Pulmonary artery endothelial cell (primary cell): ENCODE measurements around the gene FAM72D. TPM values are rescaled to one million over a fixed set of nuclear protein-coding genes. Genes with fewer than 3 reads are reported as not detected.
"Not testable (repeated sequence)": the region's sequence is repeated elsewhere in the genome, so short reads cannot be mapped to it uniquely, and the experiment has no call there.

Experiments
- DNase-seq: peaks from one replicate; pipeline ENCODE4 v3.0.0-alpha.2; 2011; ENCODE audit warnings: low read depth, low spot score
- total RNA-seq: library from RNA; depleted of rRNA; stranded (reverse); fragments of >200 nt; gene quantifications from 2 replicates; pipeline ENCODE4 v1.2.3, GENCODE V29; 2014

Gene FAM72D
- total RNA-seq, 1 donor from 2014 or later, result 1.6 TPM

DNA sequence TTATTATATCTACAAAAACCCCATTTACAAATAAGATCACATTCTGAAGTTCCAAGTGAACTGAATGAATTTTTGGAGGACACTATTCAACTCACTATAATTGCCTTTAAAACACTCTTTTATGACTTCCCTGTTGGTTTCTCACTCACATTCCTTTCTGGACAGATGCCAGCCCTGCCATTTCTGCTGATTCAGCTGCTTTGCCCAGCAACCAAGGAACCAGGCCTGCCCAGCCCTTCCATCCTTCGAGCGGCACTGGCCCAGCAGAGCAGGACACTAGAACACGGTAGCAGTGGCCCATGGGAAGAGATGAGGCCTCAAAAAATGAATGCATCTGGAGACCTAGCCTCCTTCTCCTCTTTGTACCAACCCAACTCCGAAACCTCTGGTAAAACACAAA lies 50.5 kb downstream of the FAM72D start:
- not testable (repeated sequence) for DNase-seq

GRCh38 chr1:145147172-145147571 lies 51.4 kb downstream of the FAM72D start:
- not testable (repeated sequence) for DNase-seq

GRCh38 chr1:145155421-145155820 lies 59.6 kb downstream of the FAM72D start:
- DNase-seq, result not testable (repeated sequence)

DNA sequence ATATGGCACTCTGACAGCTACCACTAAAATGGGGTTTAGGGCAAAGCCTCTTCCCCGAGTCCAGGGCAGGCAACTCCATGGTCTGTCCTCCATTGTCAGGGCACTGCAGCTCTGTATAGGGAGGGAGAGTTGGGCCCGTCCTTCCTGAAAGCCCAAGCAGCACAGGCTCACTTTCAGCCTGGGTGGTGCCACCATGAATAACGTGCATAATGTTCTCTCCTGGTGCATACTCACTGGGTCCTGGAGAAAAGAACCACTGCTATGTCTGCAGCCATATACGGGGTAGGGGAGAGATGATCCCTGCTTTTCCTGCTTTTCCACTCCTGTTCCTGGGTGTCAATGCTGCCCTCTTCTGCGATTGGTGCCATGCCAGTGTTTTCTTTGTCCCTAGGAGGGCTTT lies 60.1 kb downstream of the FAM72D start:
- not testable (repeated sequence) for DNase-seq

DNA sequence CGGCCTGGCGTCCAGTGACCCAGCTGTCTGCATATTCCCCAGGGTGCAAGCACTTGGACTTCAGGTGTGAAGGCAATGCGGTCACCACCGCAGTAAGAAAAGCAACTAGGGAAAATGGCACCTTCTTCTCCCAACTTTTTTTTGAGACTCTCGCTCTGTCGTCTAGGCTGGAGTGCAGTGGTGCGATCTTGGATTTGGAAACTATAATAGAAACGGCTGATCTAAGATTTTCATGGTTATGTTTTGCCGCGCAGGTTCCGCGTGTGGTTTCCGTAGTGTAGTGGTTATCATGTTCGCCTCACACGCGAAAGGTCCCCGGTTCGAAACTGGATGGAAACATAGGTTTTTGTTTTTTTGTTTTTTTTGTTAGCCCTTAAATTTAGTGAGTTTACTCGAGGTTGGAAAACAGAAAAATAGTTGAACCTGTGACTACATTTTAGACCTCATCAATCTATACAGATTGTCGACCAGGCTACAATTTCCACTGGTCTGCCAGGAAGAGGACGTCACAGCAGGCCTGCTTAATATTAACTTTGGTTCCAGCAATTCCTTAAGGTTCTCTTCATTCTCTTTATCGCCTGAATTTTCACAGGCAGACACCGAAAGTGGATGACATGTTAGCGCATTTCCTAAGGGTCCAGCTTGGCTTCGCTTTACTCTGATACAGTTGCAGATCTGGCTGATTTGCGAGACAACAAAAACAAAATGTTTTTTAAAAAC lies 61.3 kb downstream of the FAM72D start:
- not testable (repeated sequence) for DNase-seq

GRCh38 chr1:145157715-145158114 lies 61.9 kb downstream of the FAM72D start:
- not testable (repeated sequence) for DNase-seq

GRCh38 chr1:145161046-145161752 lies 65.4 kb downstream of the FAM72D start:
- DNase-seq, result not testable (repeated sequence)

Other genes starting within 250 kb of the FAM72D start
- 73.1 and 108 TPM in 2 replicates for gene SRGAP2B, start 646 bp upstream of the FAM72D start, total RNA-seq
- gene PPIAL4D, start 146.2 kb downstream of the FAM72D start, total RNA-seq, result not detected in 2 replicates